Measurements from ENCODE around the gene C19orf47. TPM values are rescaled to one million over a fixed set of nuclear protein-coding genes. Genes with fewer than 3 reads are reported as not detected.
A peak's percentile ranks its signal among the peaks of the same experiment; 100 is the strongest.

Gene C19orf47
- polyA plus RNA-seq, 2 donors = 13.8 to 15.4 TPM

DNA sequence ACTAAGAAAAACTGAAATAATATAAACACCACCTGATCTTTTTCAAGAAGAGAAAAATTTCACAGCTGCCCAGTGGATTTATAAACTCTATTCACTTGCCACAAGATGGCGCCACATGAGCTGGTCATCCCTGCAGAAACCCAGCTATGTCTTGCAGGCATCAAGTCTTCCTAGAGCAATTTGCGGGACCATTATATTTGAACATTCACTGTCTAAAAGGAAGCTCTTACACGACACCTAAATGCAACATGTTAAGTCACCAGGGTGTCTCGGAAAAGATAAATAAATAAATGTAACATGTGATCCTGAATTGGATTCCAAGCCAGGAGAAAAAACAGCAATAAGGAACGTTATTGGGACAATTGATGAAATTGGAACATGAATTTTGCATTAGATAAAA lies 42.8 kb downstream of the C19orf47 start:
- Histone ChIP-seq H3K36me3 (ENCODE audit: control insufficient read depth in 2 of 2, insufficient read depth in 2 of 2, low read length in 1 of 2) (no peaks in the 10 kb centered on the region), H3K9me3 (ENCODE audit: control insufficient read depth in 2 of 2, insufficient read depth in 1 of 2, low read depth in 1 of 2, low read length in 1 of 2) (no peaks in the 10 kb centered on the region), H3K4me3 (ENCODE audit: low read depth in 1 of 2, low read length in 2 of 2) (no peak overlapping the region), H3K27ac (ENCODE audit: low read depth in 2 of 2, low read length in 1 of 2) (no peak overlapping the region), H3K4me1 (ENCODE audit: control insufficient read depth in 2 of 2, insufficient read depth in 2 of 2, low read length in 1 of 2) (no peaks in the 10 kb centered on the region), H3K27me3 (ENCODE audit: control insufficient read depth in 1 of 2, insufficient read depth in 2 of 2, low read length in 2 of 2) (no peaks in the 10 kb centered on the region)
- 7 to 9% methylated on average over 5 of the region's 5 CpGs for WGBS, 2 donors

DNA sequence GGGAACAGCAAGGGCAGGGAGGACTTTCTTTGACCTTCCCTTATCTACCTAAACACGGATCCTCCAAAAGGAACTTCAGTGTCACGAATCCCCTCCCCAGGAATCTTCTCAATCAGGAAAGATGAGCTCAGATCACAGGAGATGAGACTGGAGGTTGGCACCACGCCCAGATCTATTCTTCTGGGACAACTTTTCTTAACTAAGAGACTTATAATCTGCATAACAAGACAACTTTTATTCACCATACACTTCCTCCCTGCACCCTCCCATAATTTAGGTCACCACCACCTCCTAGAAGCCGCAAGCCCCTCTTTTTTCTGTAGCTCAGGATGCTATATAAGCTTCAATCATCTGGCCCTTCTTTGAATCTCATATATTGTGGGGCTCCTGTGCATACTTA lies 43.9 kb downstream of the C19orf47 start:
- Histone ChIP-seq H3K4me3 (ENCODE audit: low read depth in 1 of 2, low read length in 2 of 2) (no peak overlapping the region), H3K4me1 (ENCODE audit: control insufficient read depth in 2 of 2, insufficient read depth in 2 of 2, low read length in 1 of 2) (no peaks in the 10 kb centered on the region), H3K27ac (ENCODE audit: low read depth in 2 of 2, low read length in 1 of 2) (no peak overlapping the region), H3K36me3 (ENCODE audit: control insufficient read depth in 2 of 2, insufficient read depth in 2 of 2, low read length in 1 of 2) (no peaks in the 10 kb centered on the region), H3K9me3 (ENCODE audit: control insufficient read depth in 2 of 2, insufficient read depth in 1 of 2, low read depth in 1 of 2, low read length in 1 of 2) (no peaks in the 10 kb centered on the region), H3K27me3 (ENCODE audit: control insufficient read depth in 1 of 2, insufficient read depth in 2 of 2, low read length in 2 of 2) (no peaks in the 10 kb centered on the region)
- 65 to 74% methylated on average over 4 of the region's 4 CpGs for WGBS, 2 donors

DNA sequence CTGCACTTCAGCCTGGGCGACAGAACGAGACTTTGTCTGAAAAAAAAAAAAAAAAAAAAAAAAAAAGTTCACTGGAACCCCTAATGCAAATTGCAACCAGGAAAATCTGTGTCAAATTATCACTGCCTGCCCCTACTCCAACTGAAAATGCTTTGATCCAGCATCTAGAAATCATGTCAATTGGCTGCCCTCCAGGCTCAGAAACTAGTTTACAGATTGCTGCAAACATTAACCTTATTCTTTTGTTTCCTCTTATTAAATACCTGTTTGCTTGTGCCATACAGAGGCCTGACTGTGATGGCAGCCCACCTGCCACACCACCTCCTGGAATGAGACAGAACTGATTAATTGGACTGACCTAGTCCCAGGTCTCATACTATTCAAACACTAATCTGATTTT lies 44.4 kb downstream of the C19orf47 start:
- Histone ChIP-seq H3K9me3 (ENCODE audit: control insufficient read depth in 2 of 2, insufficient read depth in 1 of 2, low read depth in 1 of 2, low read length in 1 of 2) (no peaks in the 10 kb centered on the region), H3K27me3 (ENCODE audit: control insufficient read depth in 1 of 2, insufficient read depth in 2 of 2, low read length in 2 of 2) (no peaks in the 10 kb centered on the region), H3K4me3 (ENCODE audit: low read depth in 1 of 2, low read length in 2 of 2) (no peak overlapping the region), H3K4me1 (ENCODE audit: control insufficient read depth in 2 of 2, insufficient read depth in 2 of 2, low read length in 1 of 2) (no peaks in the 10 kb centered on the region), H3K27ac (ENCODE audit: low read depth in 2 of 2, low read length in 1 of 2) (no peak overlapping the region), H3K36me3 (ENCODE audit: control insufficient read depth in 2 of 2, insufficient read depth in 2 of 2, low read length in 1 of 2) (no peaks in the 10 kb centered on the region)
- WGBS, 2 donors = 89% methylated on average over 2 of the region's 2 CpGs

DNA sequence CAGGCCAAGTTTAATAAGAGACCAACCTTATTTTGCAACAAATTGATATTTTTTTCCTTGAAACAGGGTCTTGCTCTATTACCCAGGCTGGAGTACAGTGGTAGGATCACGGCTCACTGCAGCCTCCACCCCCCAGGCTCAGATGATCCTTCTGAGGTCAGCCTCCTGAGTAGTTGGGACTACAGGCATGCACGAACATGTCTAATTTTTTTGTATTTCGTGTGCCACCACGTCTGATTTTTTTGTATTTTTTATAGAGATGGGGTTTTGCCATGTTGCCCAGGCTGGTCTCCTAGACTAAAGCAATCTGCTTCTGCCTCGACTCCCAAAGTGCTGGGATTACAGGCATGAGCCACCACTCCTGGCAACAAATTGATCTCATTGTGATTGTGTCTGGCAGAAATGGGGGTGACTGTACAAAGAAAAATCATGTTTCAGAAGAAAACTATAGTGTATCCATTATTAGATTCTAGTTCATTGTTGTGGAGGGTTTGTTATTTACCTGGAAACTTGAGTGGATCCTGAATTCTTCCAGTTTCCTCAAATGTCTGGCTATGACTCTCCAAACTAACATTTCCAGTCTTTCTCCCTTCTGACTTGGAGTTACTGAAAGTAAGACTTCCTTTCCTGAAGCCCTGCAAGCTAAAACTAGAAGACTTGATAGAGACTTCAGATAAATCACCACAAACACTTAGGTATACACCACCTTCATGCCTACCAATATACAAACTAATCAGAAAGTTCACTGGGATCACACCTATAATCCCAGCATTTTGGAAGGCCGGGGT lies 45.8 kb downstream of the C19orf47 start:
- Histone ChIP-seq H3K4me1 (ENCODE audit: control insufficient read depth in 2 of 2, insufficient read depth in 2 of 2, low read length in 1 of 2) (no peaks in the 10 kb centered on the region), H3K36me3 (ENCODE audit: control insufficient read depth in 2 of 2, insufficient read depth in 2 of 2, low read length in 1 of 2) (no peaks in the 10 kb centered on the region), H3K27me3 (ENCODE audit: control insufficient read depth in 1 of 2, insufficient read depth in 2 of 2, low read length in 2 of 2) (no peaks in the 10 kb centered on the region), H3K9me3 (ENCODE audit: control insufficient read depth in 2 of 2, insufficient read depth in 1 of 2, low read depth in 1 of 2, low read length in 1 of 2) (no peaks in the 10 kb centered on the region), H3K4me3 (ENCODE audit: low read depth in 1 of 2, low read length in 2 of 2) (no peak overlapping the region), H3K27ac (ENCODE audit: low read depth in 2 of 2, low read length in 1 of 2) (peak overlapping the region; percentile 17 to 71)
- WGBS, 2 donors = 58 to 71% methylated on average over 6 of the region's 6 CpGs

DNA sequence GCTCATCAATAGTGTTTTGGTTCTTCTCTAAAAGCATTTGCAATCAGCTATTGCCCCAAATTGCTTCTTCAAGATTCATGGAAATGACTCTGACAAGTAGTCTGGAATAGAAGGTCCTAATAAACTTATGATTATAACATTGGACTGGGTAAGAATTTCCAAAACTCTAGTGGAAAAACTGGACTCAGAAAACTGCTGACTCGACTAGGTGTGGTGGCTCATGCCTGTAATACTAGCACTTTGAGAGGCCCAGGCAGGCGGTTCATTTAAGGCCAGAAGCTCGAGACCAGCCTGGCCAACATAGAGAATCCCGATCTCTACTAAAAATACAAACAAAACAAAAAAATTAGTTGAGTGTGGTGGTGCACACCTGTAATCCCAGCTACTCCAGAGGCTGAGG lies 47.5 kb downstream of the C19orf47 start:
- Histone ChIP-seq H3K9me3 (ENCODE audit: control insufficient read depth in 2 of 2, insufficient read depth in 1 of 2, low read depth in 1 of 2, low read length in 1 of 2) (no peaks in the 10 kb centered on the region), H3K36me3 (ENCODE audit: control insufficient read depth in 2 of 2, insufficient read depth in 2 of 2, low read length in 1 of 2) (no peaks in the 10 kb centered on the region), H3K27ac (ENCODE audit: low read depth in 2 of 2, low read length in 1 of 2) (no peak overlapping the region), H3K4me3 (ENCODE audit: low read depth in 1 of 2, low read length in 2 of 2) (no peak overlapping the region), H3K4me1 (ENCODE audit: control insufficient read depth in 2 of 2, insufficient read depth in 2 of 2, low read length in 1 of 2) (no peaks in the 10 kb centered on the region), H3K27me3 (ENCODE audit: control insufficient read depth in 1 of 2, insufficient read depth in 2 of 2, low read length in 2 of 2) (no peaks in the 10 kb centered on the region)
- 81 to 83% methylated on average over 4 of the region's 4 CpGs for whole genome bisulfite sequencing, 2 donors

DNA sequence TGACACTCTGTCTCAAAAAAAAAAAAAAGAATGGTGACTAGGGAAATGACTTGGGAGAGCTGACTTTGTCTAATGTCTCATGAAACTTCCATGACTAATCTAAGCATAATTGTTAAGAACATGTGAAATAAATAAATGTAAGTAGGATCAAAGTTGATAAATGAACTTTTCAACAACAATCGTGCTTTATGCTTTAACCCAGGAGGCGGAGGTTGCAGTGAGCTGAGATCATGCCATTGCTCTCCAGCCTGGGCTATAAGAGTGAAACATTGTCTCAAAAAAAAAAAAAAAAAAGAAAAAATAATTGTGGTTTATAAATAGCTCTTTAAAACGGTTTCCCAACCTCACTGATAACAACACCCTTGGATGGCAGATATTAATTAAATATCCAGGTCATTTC lies 50.2 kb downstream of the C19orf47 start:
- Histone ChIP-seq H3K27me3 (ENCODE audit: control insufficient read depth in 1 of 2, insufficient read depth in 2 of 2, low read length in 2 of 2) (no peaks in the 10 kb centered on the region), H3K4me3 (ENCODE audit: low read depth in 1 of 2, low read length in 2 of 2) (no peak overlapping the region), H3K36me3 (ENCODE audit: control insufficient read depth in 2 of 2, insufficient read depth in 2 of 2, low read length in 1 of 2) (no peaks in the 10 kb centered on the region), H3K27ac (ENCODE audit: low read depth in 2 of 2, low read length in 1 of 2) (no peak overlapping the region), H3K9me3 (ENCODE audit: control insufficient read depth in 2 of 2, insufficient read depth in 1 of 2, low read depth in 1 of 2, low read length in 1 of 2) (no peaks in the 10 kb centered on the region), H3K4me1 (ENCODE audit: control insufficient read depth in 2 of 2, insufficient read depth in 2 of 2, low read length in 1 of 2) (no peaks in the 10 kb centered on the region)
- 55 to 56% methylated on average over 3 of the region's 3 CpGs for WGBS, 2 donors

DNA sequence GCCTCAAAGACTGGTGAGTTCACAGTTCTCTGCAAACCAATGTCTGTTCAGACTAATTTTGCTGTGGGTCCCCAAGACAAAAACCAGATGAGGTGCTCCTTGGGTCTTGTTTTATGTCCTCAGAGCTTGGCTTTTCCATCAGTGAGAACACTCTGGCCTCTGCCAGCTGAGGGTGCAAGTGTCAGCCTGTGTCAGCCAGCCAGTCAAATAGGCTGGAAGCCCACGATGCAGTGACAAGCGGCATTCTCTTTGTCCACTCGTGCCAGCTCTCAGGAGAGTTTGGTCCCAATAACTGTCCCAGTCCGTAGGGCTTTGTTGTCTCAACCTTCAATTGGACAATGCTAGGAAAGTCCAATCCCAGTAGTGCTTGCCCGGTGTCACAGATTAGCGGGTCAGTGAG lies 53.6 kb downstream of the C19orf47 start:
- 84 to 88% methylated on average over 6 of the region's 6 CpGs for WGBS, 2 donors
- no peak overlapping the region for H3K4me3 ChIP-seq (ENCODE audit: low read depth in 1 of 2, low read length in 2 of 2)

DNA sequence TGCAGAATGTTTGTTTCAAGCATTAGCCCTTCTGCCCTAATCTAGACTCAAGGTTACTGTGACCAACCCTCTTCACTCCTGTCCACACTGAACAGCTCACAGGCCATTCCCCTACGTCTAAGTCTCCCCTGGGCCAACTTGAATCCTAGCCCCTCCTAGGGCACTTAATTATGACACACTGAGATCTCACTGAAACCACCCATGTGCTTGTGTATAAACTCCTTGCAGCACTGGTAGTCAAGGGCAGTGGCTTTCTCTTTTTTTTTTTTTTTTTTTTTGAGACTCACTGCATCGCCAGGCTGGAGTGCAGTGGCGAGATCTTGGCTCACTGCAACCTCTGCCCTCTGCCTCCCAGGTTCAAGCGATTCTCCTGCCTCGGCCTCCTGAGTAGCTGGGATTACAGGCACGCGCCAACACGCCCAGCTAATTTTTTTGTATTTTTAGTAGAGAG lies 61.2 kb downstream of the C19orf47 start:
- Histone ChIP-seq H3K27me3 (ENCODE audit: control insufficient read depth in 1 of 2, insufficient read depth in 2 of 2, low read length in 2 of 2) (no peaks in the 10 kb centered on the region), H3K9me3 (ENCODE audit: control insufficient read depth in 2 of 2, insufficient read depth in 1 of 2, low read depth in 1 of 2, low read length in 1 of 2) (no peaks in the 10 kb centered on the region), H3K4me1 (ENCODE audit: control insufficient read depth in 2 of 2, insufficient read depth in 2 of 2, low read length in 1 of 2) (peaks cover 6 to 11% of the 10 kb centered on the region in 2 donors), H3K27ac (ENCODE audit: low read depth in 2 of 2, low read length in 1 of 2) (no peak overlapping the region), H3K4me3 (ENCODE audit: low read depth in 1 of 2, low read length in 2 of 2) (no peak overlapping the region), H3K36me3 (ENCODE audit: control insufficient read depth in 2 of 2, insufficient read depth in 2 of 2, low read length in 1 of 2) (peaks cover 0 to 3% of the 10 kb centered on the region in 2 donors)
- 77 to 79% methylated on average over 8 of the region's 8 CpGs for WGBS, 2 donors

More for the DNA sequence above, 53.6 kb downstream of the C19orf47 start:
- Histone ChIP-seq H3K27ac (ENCODE audit: low read depth in 2 of 2, low read length in 1 of 2) (no peak overlapping the region), H3K4me1 (ENCODE audit: control insufficient read depth in 2 of 2, insufficient read depth in 2 of 2, low read length in 1 of 2) (no peaks in the 10 kb centered on the region), H3K36me3 (ENCODE audit: control insufficient read depth in 2 of 2, insufficient read depth in 2 of 2, low read length in 1 of 2) (no peaks in the 10 kb centered on the region), H3K9me3 (ENCODE audit: control insufficient read depth in 2 of 2, insufficient read depth in 1 of 2, low read depth in 1 of 2, low read length in 1 of 2) (no peaks in the 10 kb centered on the region), H3K27me3 (ENCODE audit: control insufficient read depth in 1 of 2, insufficient read depth in 2 of 2, low read length in 2 of 2) (no peaks in the 10 kb centered on the region)

DNA sequence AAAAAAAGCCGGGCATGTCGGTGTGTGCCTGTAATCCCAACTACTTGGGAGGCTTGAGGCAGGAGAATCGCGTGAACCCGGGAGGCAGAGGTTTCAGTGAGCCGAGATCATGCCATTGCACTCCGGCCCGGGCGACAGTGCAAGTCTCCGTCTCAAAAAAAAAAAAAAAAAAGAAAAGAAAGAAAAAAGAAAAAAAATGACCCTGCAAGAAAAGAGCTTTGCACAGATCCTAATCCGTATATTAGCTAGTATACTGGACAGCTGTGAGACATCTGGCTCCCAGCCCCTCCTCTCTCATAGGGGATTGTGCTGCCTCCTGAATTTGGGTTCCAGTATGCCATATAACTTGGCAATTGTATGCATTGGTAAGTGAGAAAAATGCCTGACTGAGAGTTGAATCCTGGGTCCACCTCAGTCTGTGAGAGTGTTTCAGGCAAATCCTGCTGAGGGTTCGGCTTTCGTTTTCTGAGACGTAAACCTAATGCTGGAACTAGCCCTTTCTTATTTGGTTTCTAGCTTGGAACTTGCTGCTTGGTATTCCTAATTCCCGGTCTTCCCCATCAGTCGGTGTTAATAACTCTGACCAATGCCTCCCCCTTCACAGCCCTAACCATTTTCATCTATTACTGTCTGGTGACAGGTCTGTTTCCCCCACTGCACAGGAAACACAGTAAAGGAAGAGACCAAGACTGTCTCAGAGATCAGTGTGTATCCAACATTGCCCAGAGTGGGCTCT lies 61.8 kb downstream of the C19orf47 start:
- Histone ChIP-seq H3K9me3 (ENCODE audit: control insufficient read depth in 2 of 2, insufficient read depth in 1 of 2, low read depth in 1 of 2, low read length in 1 of 2) (no peaks in the 10 kb centered on the region), H3K4me3 (ENCODE audit: low read depth in 1 of 2, low read length in 2 of 2) (no peak overlapping the region), H3K27ac (ENCODE audit: low read depth in 2 of 2, low read length in 1 of 2) (peak overlapping the region; percentile 10 to 13), H3K36me3 (ENCODE audit: control insufficient read depth in 2 of 2, insufficient read depth in 2 of 2, low read length in 1 of 2) (peaks cover 0 to 3% of the 10 kb centered on the region in 2 donors), H3K4me1 (ENCODE audit: control insufficient read depth in 2 of 2, insufficient read depth in 2 of 2, low read length in 1 of 2) (peaks cover 7 to 11% of the 10 kb centered on the region in 2 donors), H3K27me3 (ENCODE audit: control insufficient read depth in 1 of 2, insufficient read depth in 2 of 2, low read length in 2 of 2) (no peaks in the 10 kb centered on the region)
- WGBS, 2 donors = 62 to 76% methylated on average over 16 of the region's 16 CpGs

Data from esophagus (tissue), 2 donors.